ENCODE results near the gene AP1B1. TPM values are rescaled to one million over a fixed set of nuclear protein-coding genes. Genes with fewer than 3 reads are reported as not detected.

The AP1B1 gene
- total RNA-seq, 1 experiment from 2014 or later, result 101 TPM

- Histone ChIP-seq H3K4me1 (no peaks in the 10 kb centered on the region), H3K9me3 (no peaks in the 10 kb centered on the region), H3K27me3 (replicated peaks; ENCODE audit: control insufficient read depth, insufficient read depth, low read length) (no peaks in the 10 kb centered on the region), H3K36me3 (ENCODE audit: control insufficient read depth, insufficient read depth, low read length) (peaks cover 1% of the 10 kb centered on the region), H3K4me3 (ENCODE audit: low read depth, low read length) (no peak overlapping the region)
- Mint-ChIP-seq H3K36me3 (ENCODE audit: insufficient read depth, unreplicated experiment) (peaks cover 35% of the 10 kb centered on the region), H3K4me3 (ENCODE audit: unreplicated experiment) (no peak overlapping the region), H3K9me3 (ENCODE audit: unreplicated experiment) (no peaks in the 10 kb centered on the region), H3K4me1 (ENCODE audit: low read depth, unreplicated experiment) (no peaks in the 10 kb centered on the region), H3K27me3 (ENCODE audit: insufficient read depth, unreplicated experiment) (no peaks in the 10 kb centered on the region), H3K27ac (ENCODE audit: unreplicated experiment) (no peak overlapping the region)
- no TSS peak for BruUV-seq (replicated peaks)
- ChIA-PET CTCF (interaction anchor here (0.9 to 1.0 kb wide), 2 partner anchors 8 to 39 kb away, joined by 3 read pairs; no protein-coding TSS in a partner anchor), POLR2A (no interaction called here)
- DNase-seq, result no peak
- TF ChIP-seq CTCF (IDR thresholded peaks at IDR 0.05; ENCODE audit: insufficient read depth in 1 of 2, low read depth in 1 of 2, low read length in 1 of 2, severe bottlenecking in 1 of 2, unreplicated experiment in 1 of 2), result no peak
- intact Hi-C loops (cut with micrococcal nuclease; ENCODE audit: unreplicated experiment), result no loop called here
These were observed 53.5 kb downstream of the AP1B1 start for GRCh38 chr22:29334696-29335344.

GRCh38 chr22:29334148-29334547 is 54.2 kb downstream of the AP1B1 start:
- Histone ChIP-seq H3K4me1 (no peaks in the 10 kb centered on the region), H3K36me3 (ENCODE audit: control insufficient read depth, insufficient read depth, low read length) (peaks cover 1% of the 10 kb centered on the region), H3K4me3 (ENCODE audit: low read depth, low read length) (no peak overlapping the region), H3K9me3 (no peaks in the 10 kb centered on the region), H3K27me3 (replicated peaks; ENCODE audit: control insufficient read depth, insufficient read depth, low read length) (no peaks in the 10 kb centered on the region)
- no peak overlapping the region for H3K27ac Mint-ChIP-seq (ENCODE audit: unreplicated experiment)
- no peak for TF ChIP-seq CTCF (IDR thresholded peaks at IDR 0.05; ENCODE audit: insufficient read depth in 1 of 2, low read depth in 1 of 2, low read length in 1 of 2, severe bottlenecking in 1 of 2, unreplicated experiment in 1 of 2)
- no TSS peak for BruUV-seq (replicated peaks)
- CTCF ChIA-PET, result interaction anchor here (0.9 kb wide), 1 partner anchor 8 kb away, joined by 3 read pairs; no protein-coding TSS in a partner anchor
- H3K27me3 Mint-ChIP-seq (ENCODE audit: insufficient read depth, unreplicated experiment), result no peaks in the 10 kb centered on the region
- POLR2A ChIA-PET, result no interaction called here
- intact Hi-C loops (cut with micrococcal nuclease; ENCODE audit: unreplicated experiment), result no loop called here
- H3K4me1 Mint-ChIP-seq (ENCODE audit: low read depth, unreplicated experiment), result no peaks in the 10 kb centered on the region
- H3K4me3 Mint-ChIP-seq (ENCODE audit: unreplicated experiment), result no peak overlapping the region
- no peak for DNase-seq
- H3K9me3 Mint-ChIP-seq (ENCODE audit: unreplicated experiment), result no peaks in the 10 kb centered on the region
- H3K36me3 Mint-ChIP-seq (ENCODE audit: insufficient read depth, unreplicated experiment), result peaks cover 30% of the 10 kb centered on the region

- no peak for TF ChIP-seq CTCF (IDR thresholded peaks at IDR 0.05; ENCODE audit: insufficient read depth in 1 of 2, low read depth in 1 of 2, low read length in 1 of 2, severe bottlenecking in 1 of 2, unreplicated experiment in 1 of 2)
- ChIA-PET POLR2A (no interaction called here), CTCF (no interaction called here)
- H3K36me3 Mint-ChIP-seq (ENCODE audit: insufficient read depth, unreplicated experiment), result peaks cover 23% of the 10 kb centered on the region
- Histone ChIP-seq H3K4me3 (ENCODE audit: low read depth, low read length) (no peak overlapping the region), H3K4me1 (no peaks in the 10 kb centered on the region), H3K9me3 (no peaks in the 10 kb centered on the region), H3K36me3 (ENCODE audit: control insufficient read depth, insufficient read depth, low read length) (peaks cover 1% of the 10 kb centered on the region), H3K27me3 (replicated peaks; ENCODE audit: control insufficient read depth, insufficient read depth, low read length) (no peaks in the 10 kb centered on the region)
- H3K4me1 Mint-ChIP-seq (ENCODE audit: low read depth, unreplicated experiment), result no peaks in the 10 kb centered on the region
- no peak overlapping the region for H3K27ac Mint-ChIP-seq (ENCODE audit: unreplicated experiment)
- intact Hi-C loops (cut with micrococcal nuclease; ENCODE audit: unreplicated experiment), result no loop called here
- H3K27me3 Mint-ChIP-seq (ENCODE audit: insufficient read depth, unreplicated experiment), result no peaks in the 10 kb centered on the region
- BruUV-seq (replicated peaks), result no TSS peak
- H3K9me3 Mint-ChIP-seq (ENCODE audit: unreplicated experiment), result no peaks in the 10 kb centered on the region
- no peak overlapping the region for H3K4me3 Mint-ChIP-seq (ENCODE audit: unreplicated experiment)
- DNase-seq, result no peak
These were observed 55.4 kb downstream of the AP1B1 start for GRCh38 chr22:29332886-29333496.
